NOMO-1 (cell line): ENCODE data around the gene VWA1.
"Not testable (repeated sequence)": the region's sequence is repeated elsewhere in the genome, so short reads cannot be mapped to it uniquely, and the experiment has no call there.

Experiments used
- DNase-seq, 2 experiments: peaks; one replicate each; lab custom pipeline; 2025; ENCODE audit not compliant: unreplicated experiment in 2 of 2; lab: John Stamatoyannopoulos, UW

Gene VWA1

DNA sequence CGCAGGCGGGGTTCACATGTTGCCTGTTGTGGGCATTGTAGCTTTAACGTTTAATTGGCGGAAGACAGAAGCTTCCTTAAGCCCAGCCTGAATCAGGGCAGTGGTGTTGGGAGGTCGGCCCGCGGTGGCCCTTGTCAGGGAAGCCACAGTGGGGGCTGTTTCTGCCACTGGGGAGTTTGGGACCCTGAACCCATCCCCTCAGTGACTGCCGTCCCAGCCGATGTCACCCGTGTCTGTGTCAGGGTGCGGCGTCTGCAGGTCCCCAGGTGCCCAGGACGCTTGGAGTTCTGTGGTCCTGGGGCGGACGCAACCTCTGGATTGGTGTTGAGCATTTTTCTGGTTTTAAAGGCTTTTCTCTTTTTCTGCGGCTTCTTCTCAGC is 45.0 kb downstream of the VWA1 start:
- not testable (repeated sequence) for DNase-seq

DNA sequence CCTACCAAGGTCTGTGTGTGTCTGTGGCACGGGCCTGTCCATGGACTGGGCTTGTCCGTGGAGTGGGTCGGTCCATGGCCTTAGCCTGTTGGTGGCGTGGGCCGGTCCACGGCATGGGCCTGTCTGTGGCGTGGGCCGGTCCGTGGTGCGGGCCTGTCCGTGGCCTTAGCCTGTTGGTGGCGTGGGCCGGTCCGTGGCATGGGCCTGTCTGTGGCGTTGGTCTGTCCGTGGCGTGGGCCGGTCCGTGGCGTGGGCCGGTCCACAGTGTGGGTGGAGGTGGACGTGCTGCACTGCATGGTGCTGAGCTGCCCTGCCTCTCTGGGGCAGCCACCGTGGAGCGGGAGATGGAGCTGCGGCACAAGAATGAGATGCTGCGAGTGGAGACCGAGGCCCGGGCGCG is 46.3 kb downstream of the VWA1 start:
- not testable (repeated sequence) for DNase-seq

DNA sequence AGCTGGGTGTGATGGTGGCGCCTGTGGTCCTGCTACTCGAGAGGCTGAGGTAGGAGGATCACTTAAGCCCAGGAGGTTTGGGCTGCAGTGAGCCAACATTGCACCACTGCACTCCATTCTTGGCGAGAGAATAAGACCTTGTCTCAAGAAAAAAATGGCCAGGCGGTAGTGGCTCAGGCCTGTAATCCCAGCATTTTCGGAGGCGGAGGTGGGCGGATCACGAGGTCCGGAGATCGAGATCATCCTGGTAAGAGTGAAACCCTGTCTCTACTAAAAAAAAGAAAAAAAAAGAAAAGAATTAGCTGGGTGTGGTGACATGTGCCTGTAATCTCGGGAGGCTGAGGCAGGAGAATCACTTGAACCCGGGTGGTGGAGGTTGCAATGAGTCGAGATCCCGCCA is 47.4 kb downstream of the VWA1 start:
- no peak for DNase-seq

DNA sequence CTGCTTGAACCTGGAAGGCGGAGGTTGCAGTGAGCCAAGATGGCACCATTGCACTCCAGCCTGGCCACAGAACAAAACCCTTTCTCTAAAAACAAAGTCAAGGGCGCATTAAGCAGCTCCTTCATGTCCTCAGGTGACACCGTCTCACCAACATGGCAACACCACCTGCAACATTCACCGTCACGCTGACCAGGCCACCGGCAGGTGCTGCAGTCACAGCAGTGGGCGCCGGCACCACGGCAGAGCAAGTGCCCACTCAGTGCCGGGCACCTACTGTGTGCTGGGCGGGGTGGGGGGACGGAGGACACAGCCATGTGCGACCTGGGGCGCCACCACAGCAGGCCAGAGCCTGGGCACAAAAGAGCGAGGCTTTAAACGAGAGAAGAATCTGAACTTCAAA is 48.2 kb downstream of the VWA1 start:
- DNase-seq, result no peak

DNA sequence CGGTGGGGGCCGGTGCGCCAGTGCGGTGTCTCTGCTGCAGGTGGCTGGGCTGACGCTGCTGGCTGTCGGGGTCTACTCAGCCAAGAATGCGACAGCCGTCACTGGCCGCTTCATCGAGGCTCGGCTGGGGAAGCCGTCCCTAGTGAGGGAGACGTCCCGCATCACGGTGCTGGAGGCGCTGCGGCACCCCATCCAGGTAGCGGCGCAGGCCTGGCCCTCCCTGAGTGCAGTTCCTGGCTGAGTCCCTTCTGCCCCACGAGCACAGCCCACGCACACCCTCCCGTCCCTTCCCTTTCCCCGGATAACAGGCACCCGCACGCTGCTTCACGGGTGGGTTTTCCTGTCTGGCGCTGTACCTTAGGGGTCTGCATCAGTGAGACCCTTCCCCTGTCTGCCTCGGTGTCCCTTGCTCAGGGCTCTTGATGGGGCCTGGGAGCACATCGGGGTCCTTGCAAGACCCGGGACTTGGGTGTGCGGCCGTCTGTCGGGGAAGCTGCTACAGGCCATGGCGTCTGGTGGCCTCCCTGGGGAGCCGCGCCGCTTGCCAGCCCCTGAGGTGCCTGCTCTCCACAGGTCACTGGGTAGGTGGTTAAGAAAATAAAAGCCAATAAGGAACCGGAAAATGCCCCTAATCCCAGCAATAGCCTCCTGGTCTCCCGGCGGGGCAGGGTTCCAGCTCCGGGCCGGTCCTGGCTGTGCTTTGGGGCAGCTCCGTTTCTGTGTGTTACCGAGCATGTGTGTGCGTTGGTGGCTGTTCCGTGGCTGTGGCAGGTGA is 49.7 kb downstream of the VWA1 start:
- DNase-seq, result not testable (repeated sequence)

DNA sequence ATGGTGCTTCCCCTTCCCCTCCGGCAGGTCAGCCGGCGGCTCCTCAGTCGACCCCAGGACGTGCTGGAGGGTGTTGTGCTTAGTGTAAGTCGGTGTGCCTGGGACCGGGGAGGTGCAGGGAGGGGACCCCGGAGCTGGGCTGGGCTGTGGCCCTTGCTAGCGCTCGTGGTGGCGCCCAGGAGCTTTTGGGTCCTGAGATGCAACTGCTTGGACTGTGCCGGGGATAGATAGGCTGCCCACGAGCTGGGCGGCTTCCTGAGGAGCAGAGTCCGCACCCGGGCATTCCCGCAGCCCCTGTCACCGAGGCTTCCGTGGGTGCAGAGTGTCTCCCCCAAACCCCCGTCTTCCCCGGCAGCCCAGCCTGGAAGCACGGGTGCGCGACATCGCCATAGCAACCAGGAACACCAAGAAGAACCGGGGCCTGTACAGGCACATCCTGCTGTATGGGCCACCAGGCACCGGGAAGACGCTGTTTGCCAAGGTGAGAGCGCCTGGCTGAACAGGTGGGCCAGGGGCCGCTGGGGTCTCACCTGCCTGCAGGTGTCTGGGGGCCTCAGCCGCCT is 50.3 kb downstream of the VWA1 start:
- not testable (repeated sequence) for DNase-seq

DNA sequence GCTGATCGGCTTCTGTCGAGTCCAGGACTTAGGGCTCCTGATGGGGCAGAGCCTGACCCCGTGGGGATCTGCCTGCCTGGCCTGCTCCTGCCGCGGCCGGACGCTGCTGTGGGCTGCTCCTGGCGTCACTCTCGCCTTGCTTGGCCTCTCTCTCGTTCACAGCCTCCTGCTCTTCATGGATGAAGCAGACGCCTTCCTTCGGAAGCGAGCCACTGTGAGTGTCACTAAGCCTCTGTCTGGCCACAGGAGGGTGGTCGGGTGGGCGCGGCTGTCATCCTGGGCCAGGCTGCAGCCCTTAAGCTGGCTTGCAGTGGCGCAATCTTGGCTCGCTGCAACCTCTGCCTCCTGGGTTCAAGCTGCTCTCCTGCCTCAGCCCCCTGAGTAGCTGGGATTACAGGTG is 52.2 kb downstream of the VWA1 start:
- DNase-seq, result no peak

DNA sequence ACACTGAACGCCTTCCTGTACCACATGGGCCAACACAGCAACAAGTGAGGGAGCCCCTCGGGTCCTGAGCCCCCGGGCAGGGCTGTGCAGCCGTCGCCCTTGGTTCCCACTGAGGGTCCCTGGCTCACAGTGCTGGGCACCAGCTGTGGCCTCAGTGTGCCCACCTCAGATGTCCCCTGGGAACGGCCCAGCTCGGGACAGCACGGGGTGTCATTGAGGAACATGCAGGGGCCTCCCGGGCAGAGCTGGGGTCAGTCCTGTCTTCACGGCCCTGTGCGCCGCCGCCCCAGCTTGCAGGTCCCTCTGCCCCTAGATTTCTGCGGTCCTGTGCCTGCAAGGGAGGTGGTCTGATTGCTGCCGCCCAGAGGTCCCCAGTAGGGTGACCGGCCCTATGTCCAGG is 53.7 kb downstream of the VWA1 start:
- no peak for DNase-seq

DNA sequence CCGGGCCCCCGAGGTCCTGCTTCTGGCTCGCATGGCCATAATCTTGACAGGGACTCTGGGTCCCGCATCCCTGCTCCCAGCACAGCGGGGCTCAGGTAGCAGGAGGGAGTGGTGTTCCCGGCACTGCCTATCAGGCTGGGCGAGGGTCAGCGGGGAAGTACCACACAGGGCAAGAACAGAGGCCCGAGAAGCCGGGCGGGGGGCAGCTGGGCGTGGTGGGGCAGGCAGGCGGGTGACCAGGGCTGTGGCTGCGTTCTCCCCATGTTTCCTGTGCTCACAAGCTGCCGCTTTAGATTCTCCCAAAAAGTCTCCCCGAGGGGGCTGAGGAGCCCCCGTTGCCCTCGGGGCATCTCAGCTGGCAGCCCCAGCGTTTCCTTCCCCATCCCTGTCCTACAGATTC is 54.4 kb downstream of the VWA1 start:
- no peak for DNase-seq

DNA sequence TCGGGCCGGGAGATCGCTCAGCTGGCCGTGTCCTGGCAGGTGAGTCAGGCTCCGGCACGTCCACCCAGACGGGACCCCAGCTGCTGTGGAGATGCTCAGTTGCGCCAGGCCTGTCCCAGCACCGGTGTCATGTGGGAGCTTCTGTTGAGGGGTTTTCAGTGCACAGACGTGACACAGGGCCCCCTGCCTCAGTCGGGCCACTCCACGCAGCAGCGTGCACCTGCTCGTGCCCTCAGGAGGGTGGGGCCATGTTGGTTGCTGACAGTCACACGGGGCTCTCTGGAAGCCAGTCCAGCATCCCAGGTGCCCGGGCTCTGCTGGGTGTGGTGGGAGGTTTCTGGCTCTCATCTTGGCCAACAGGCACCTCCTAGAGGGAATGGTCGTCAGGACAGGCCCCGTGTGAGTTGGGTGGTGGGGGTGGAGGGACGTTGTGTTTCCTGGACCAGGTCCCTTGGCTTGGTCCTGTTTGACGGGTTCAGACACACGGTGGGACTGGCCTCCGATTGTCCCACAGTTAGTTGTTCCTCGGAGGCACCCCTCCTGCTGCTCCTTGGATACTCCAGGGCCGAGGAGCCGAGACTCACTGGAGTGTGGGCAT is 55.2 kb downstream of the VWA1 start:
- no peak for DNase-seq

DNA sequence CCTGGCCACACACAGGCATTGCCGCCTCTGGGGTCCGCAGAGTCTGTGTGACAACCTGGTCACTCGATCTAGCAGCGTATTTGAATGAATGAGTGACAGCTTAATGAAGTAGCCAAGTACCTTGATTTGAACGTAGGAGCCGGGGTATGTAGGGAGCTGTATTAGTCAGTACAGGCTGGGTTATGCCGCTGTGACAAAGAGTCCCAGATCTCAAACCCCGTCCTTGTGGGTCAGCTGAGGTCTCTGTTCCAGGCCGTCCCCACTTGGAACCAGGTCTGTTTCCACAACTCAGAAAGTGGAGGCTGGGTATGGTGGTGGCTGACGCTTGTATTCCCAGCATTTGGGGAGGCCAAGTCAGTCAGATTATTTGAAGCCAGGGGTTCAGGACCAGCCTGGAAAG is 56.1 kb downstream of the VWA1 start:
- no peak for DNase-seq
